ENCODE data around the gene VSTM4. TPM values are rescaled to one million over a fixed set of nuclear protein-coding genes. Genes with fewer than 3 reads are reported as not detected.

The VSTM4 gene, protein sequence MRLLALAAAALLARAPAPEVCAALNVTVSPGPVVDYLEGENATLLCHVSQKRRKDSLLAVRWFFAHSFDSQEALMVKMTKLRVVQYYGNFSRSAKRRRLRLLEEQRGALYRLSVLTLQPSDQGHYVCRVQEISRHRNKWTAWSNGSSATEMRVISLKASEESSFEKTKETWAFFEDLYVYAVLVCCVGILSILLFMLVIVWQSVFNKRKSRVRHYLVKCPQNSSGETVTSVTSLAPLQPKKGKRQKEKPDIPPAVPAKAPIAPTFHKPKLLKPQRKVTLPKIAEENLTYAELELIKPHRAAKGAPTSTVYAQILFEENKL
- total RNA-seq: 0.70 and 0.81 TPM in 2 replicates
- long read RNA-seq, full-length matches to known transcripts: 3 of 3 reads
- long read RNA-seq, partial matches to known transcripts: 0 of 3 reads
- long read RNA-seq, other reads (novel, unspliced or antisense): 0 of 3 reads

DNA sequence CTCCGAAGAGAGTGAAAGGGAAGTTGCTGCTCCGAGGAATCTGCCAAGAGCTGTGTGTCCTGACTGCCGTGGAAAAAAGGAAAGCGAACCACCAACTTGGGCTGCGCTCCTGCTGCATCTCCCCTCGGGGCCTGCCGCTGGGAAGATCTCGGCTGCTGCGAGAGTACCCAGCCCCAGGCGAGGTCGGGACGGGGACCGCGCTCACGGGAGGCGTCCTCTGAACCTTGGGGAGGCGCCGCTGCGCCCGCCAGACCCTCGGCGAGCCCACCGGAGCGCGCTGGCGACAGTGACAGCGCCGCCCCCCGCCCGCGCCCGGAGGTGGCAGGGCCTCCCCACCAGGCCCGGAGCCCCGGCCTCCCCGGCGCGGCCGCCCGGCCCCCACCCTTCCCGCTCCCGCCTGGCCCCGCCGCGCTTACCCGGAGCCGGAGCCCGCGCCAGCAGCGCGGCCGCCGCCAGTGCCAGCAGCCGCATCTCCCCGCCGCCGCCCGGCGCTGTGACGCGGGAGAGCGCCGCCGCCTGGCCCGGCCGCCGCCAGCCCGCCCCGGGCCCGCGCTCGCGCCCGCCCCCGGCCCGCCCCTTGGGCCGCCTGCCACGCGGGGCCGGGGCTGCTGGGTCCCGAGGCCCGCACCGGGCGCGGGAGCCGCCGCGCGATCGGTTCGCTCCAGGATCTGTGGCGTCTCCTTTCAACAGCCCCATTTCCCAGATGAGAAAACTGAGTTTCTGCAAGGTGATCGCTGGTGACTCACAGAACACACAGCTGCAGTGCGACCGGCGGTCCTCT is at the start of gene VSTM4:
Gene VSTM4 (minus strand): TSS at position 508 of the 781 bp plus-strand sequence. CDS start 37 bp downstream, at position 471.
- Mint-ChIP-seq H3K9me3 (ENCODE audit: unreplicated experiment) (no peaks in the 10 kb centered on the region), H3K36me3 (ENCODE audit: unreplicated experiment) (no peaks in the 10 kb centered on the region), H3K4me1 (ENCODE audit: unreplicated experiment) (peaks cover 4% of the 10 kb centered on the region), H3K27ac (ENCODE audit: unreplicated experiment) (no peak within 1 kb of the TSS), H3K4me3 (ENCODE audit: unreplicated experiment) (peak within 1 kb of the TSS; percentile 67), H3K27me3 (ENCODE audit: unreplicated experiment) (peaks cover 30% of the 10 kb centered on the region)
- TF ChIP-seq, protein P1, sequence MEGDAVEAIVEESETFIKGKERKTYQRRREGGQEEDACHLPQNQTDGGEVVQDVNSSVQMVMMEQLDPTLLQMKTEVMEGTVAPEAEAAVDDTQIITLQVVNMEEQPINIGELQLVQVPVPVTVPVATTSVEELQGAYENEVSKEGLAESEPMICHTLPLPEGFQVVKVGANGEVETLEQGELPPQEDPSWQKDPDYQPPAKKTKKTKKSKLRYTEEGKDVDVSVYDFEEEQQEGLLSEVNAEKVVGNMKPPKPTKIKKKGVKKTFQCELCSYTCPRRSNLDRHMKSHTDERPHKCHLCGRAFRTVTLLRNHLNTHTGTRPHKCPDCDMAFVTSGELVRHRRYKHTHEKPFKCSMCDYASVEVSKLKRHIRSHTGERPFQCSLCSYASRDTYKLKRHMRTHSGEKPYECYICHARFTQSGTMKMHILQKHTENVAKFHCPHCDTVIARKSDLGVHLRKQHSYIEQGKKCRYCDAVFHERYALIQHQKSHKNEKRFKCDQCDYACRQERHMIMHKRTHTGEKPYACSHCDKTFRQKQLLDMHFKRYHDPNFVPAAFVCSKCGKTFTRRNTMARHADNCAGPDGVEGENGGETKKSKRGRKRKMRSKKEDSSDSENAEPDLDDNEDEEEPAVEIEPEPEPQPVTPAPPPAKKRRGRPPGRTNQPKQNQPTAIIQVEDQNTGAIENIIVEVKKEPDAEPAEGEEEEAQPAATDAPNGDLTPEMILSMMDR (IDR thresholded peaks at IDR 0.05): peak; percentile 9
- peak; percentile 83 for DNase-seq (ENCODE audit: extremely low spot score, unreplicated experiment)

DNA sequence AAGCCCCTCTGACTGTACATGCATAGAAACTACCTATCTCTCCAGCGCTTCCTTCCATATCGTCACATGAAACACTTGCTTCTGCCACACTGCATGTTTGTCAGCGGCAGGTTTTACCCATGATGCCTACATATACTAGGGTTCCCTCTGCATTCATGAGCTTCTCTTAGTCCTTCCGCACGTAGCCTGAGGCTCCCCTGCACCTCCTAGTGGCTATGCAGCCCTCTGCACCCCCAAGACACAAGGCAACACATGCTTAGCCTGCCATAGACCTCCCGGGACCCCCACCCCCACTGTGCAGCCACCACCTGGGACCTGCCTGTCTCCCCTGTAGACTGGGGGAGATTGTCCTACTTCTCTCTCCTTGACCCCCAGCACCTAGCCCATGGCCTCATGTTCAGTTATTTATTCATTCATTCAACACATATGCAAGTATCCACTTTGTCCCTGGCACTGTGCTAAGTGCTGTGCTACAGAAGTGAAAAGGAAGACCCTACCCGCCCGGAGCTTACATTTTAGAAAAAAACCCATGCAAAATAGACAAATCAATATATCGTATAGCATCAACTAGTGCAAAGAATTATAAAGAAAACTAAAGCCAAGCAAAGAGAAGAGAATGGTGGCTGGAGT is 49.4 kb upstream of the VSTM4 start:
- peaks cover 8% of the 10 kb centered on the region for H3K27me3 Mint-ChIP-seq (ENCODE audit: unreplicated experiment)
- H3K4me3 Mint-ChIP-seq (ENCODE audit: unreplicated experiment): no peak overlapping the region
- no peaks in the 10 kb centered on the region for H3K36me3 Mint-ChIP-seq (ENCODE audit: unreplicated experiment)
- no peaks in the 10 kb centered on the region for H3K9me3 Mint-ChIP-seq (ENCODE audit: unreplicated experiment)
- DNase-seq (ENCODE audit: extremely low spot score, unreplicated experiment): no peak
- TF ChIP-seq, protein P1 (IDR thresholded peaks at IDR 0.05): peak; percentile 44
- H3K4me1 Mint-ChIP-seq (ENCODE audit: unreplicated experiment): no peaks in the 10 kb centered on the region
- H3K27ac Mint-ChIP-seq (ENCODE audit: unreplicated experiment): no peak overlapping the region

DNA sequence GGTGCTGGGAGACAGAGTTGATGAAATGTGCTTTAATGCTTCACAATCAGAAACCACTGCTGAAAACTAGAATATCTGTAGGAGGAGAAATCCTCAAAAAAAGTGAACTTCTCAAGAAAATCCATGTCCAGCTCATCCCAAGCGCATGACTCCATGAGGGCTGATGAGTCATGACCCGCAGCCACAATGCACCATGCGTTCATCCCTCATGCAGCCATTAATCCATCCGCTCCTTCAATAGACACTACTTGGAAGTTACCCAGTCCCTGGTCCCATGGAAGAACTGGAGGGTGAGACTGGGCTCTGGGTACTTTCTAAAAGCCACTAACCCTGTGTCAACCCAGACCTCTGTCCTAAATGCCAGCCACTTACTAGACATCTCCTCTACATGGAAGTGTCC is 48.4 kb upstream of the VSTM4 start:
- TF ChIP-seq, protein P1 (IDR thresholded peaks at IDR 0.05): no peak
- Mint-ChIP-seq H3K4me3 (ENCODE audit: unreplicated experiment) (no peak overlapping the region), H3K27ac (ENCODE audit: unreplicated experiment) (no peak overlapping the region), H3K4me1 (ENCODE audit: unreplicated experiment) (no peaks in the 10 kb centered on the region), H3K9me3 (ENCODE audit: unreplicated experiment) (no peaks in the 10 kb centered on the region), H3K36me3 (ENCODE audit: unreplicated experiment) (no peaks in the 10 kb centered on the region), H3K27me3 (ENCODE audit: unreplicated experiment) (peaks cover 13% of the 10 kb centered on the region)
- DNase-seq (ENCODE audit: extremely low spot score, unreplicated experiment): peak; percentile 30

DNA sequence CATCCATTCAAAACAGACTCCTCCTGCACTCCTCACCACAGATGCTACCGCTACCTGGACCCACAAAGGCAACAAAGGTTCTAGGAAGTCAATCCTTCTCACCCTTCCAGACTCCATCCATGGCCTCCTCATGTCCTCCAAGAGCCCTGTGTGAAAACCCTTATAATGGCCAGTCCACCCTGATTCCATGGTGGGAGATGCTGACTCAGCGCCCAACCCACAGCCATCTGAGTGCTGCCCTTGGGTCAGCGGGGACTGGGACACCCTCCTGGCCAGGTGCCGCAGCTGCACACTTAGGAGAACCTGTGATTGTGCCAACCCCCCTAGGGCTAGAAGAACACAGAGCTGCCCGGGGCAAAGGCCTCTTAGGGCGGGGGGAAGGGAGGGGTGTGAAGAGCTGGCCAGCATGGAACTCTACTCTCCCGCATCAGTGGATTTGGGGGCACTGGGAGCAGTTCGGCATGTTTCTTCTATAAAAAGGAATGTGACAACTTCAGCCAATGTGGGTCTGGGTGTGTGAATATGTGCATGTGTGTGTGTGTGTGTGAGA is 47.5 kb upstream of the VSTM4 start:
- TF ChIP-seq, protein P1 (IDR thresholded peaks at IDR 0.05): no peak
- Mint-ChIP-seq H3K27ac (ENCODE audit: unreplicated experiment) (no peak overlapping the region), H3K4me3 (ENCODE audit: unreplicated experiment) (no peak overlapping the region), H3K4me1 (ENCODE audit: unreplicated experiment) (no peaks in the 10 kb centered on the region), H3K36me3 (ENCODE audit: unreplicated experiment) (no peaks in the 10 kb centered on the region), H3K9me3 (ENCODE audit: unreplicated experiment) (no peaks in the 10 kb centered on the region), H3K27me3 (ENCODE audit: unreplicated experiment) (peaks cover 17% of the 10 kb centered on the region)
- peak; percentile 82 for DNase-seq (ENCODE audit: extremely low spot score, unreplicated experiment)

All from osteocyte (in vitro differentiated cells).